GM18873 (cell line): Measurements from ENCODE around the gene VENTX.

Experiments
- ATAC-seq: cut with Tn5 transposase; IDR thresholded peaks from one replicate; pipeline ENCODE4 v1.9.1; 2021; ENCODE audit warnings: mild to moderate bottlenecking, moderate library complexity, moderate number of reproducible peaks; ENCODE audit not compliant: unreplicated experiment, low FRiP score

Gene VENTX

DNA sequence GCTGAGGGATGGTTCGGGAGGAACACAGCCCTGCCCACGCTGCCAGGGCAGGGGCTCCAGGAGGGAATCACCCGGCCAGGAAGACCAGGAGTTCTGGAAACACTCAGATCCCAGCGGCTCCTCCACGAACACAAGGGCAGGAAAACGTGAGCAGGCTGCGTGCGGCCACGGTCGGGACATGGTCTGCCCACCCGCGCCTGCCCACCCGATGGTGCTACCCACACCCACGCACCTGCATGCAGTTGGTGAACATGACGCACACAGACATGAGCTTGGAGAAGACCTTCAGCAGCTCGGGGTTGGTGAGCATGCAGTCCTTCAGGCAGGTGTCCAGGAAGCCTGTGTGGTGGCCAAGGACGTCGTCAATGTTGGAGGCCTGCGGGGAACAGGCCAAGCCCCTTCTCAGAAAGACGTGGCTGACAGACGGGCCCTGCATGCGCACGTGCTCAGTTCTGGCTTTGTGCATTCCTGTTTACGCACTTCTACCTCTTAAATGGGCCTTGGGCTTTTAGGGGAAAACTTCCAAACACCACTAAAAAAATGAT is 45.3 kb downstream of the VENTX start:
- no peak for ATAC-seq

DNA sequence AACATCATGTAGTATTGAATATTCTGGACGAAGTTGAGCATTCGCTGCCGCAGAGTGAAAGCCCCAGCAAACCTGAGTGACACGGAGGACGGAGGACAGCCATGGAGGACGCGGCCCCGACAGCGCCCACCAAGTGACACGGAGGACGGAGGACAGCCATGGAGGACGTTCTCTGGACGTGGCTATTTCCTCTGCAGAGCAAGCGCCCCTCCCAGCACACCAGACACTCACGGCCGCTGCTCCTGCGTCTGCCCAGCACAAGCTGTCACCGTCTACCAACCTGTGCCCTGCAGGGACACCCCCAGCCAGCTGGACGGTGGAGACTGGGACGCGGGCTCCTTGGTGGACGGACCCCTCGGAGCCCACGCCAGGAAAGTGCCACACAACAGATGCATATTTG is 46.3 kb downstream of the VENTX start:
- ATAC-seq = no peak

DNA sequence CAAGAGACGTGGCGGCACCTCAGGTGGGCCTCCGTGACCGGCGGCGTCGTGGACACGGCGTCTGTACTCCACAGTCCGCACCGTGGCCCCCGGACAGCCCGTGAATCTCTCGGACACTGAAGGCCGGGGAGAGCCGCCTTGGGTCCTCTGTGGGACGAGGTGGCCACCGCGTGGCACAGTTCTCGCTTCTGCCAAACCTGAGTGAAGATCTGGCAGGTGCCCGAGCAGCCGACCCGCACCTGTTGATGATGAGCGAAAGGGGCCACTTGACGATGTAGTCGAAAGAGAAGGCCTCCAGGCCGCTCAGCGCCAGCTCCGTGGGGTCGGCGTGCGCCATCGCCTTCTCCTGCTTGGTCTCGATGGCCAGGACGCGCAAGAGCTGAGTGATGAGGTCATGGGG is 47.6 kb downstream of the VENTX start:
- no peak for ATAC-seq

DNA sequence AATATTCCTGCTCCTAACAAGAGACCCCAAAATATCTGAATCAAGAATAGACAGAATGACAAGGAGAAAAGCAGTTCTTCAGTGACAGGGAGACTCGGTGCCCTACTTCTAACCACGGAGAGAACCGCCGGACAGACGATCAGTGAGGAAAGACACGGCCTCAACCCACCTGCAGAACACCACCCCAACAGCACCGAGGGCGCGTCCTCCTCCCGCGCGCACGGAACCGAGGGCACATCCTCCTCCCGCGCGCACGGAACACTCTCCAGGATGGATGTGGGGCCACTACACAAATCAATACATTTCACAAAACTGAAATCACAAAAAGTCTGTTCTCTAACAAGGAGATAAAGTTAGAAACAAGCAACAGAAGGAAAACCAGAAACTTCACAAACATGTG is 48.7 kb downstream of the VENTX start:
- ATAC-seq = no peak

DNA sequence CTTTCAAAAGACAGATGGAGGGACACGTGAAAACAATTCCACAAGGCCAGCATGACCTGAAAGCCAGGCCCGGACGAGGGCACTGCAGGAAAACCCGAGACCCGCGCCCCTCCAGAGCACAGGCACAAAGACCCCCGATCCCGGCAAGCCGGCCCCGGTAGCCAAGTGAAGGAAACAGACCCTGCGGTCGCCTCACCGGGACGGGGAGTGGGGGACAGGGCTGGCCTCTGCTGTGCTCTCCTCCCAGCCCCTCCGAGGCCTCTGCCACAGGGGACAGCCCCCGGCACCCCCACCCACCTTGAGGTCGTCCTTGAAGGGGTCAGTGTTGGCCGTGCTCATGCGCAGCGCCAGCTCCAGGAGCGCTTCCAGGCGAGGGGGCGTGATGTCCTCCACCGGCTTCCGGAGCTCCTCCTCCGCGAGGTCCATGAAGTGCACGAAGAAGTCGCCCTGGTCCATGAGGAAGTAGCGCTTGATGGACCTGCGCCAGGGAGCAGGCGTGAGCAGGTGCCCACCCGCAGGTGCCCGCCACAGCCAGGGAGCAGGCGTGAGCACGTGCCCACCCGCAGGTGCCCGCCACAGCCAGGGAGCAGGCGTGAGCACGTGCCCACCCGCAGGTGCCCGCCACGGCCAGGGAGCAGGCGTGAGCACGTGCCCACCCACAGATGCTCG is 50.3 kb downstream of the VENTX start:
- no peak for ATAC-seq

DNA sequence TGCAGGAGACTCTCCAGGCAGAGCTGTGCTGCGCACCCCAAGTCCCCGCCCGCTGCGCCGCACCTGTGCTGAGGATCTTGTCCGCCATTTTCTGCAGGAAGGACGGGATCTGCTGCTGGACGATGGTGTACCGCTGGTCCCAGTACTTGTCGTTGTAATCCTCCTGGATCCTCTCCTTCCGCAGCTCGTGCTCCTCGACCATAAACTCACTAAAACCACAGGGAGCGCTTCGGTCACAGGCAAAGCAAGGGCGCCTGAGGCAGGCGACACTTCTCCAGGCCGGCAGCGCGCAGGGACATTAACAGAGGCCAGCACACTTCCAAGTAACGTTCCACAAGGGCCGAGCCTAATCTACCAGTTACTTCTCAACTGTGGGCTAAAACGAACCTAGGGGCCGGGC is 52.1 kb downstream of the VENTX start:
- ATAC-seq = no peak
